H9 (cell line): Measurements from ENCODE around the gene FREM2. TPM values are rescaled to one million over a fixed set of nuclear protein-coding genes. Genes with fewer than 3 reads are reported as not detected.

Experiments used
- DNase-seq: peaks from one replicate; pipeline ENCODE4 v3.0.0-alpha.2; 2017
- H2AFZ ChIP-seq: one replicate; pipeline ENCODE4 v1.6.1; 2013; ENCODE audit warnings: mild to moderate bottlenecking, low read length, control low read depth, moderate library complexity
- H2AK5ac ChIP-seq: 2 replicates; pipeline ENCODE4 v1.6.1; 2013; ENCODE audit warnings: low read length, control low read depth, mixed read lengths; ENCODE audit not compliant: insufficient read length
- H2BK120ac ChIP-seq: one replicate; pipeline ENCODE4 v1.6.1; 2013; ENCODE audit warnings: low read depth, mild to moderate bottlenecking, low read length, control low read depth, inconsistent platforms; ENCODE audit not compliant: poor library complexity, severe bottlenecking
- H2BK12ac ChIP-seq: 2 replicates; pipeline ENCODE4 v1.6.1; 2013; ENCODE audit warnings: low read length, control low read depth, mixed read lengths, low read depth; ENCODE audit not compliant: insufficient read length
- H2BK15ac ChIP-seq: 2 replicates; pipeline ENCODE4 v1.6.1; 2013; ENCODE audit warnings: low read depth, low read length, control low read depth
- H2BK20ac ChIP-seq: one replicate; pipeline ENCODE4 v1.6.1; 2013; ENCODE audit warnings: low read depth, mild to moderate bottlenecking, low read length, control low read depth, inconsistent platforms; ENCODE audit not compliant: poor library complexity, severe bottlenecking
- H2BK5ac ChIP-seq: 2 replicates; pipeline ENCODE4 v1.6.1; 2013; ENCODE audit warnings: low read length, control low read depth, mixed read lengths; ENCODE audit not compliant: insufficient read length
- H3K14ac ChIP-seq: 2 replicates; pipeline ENCODE4 v1.6.1; 2013; ENCODE audit warnings: low read length, control low read depth; ENCODE audit not compliant: insufficient read depth
- H3K18ac ChIP-seq: 2 replicates; pipeline ENCODE4 v1.6.1; 2013; ENCODE audit warnings: low read depth, mild to moderate bottlenecking, mixed read lengths, low read length, control low read depth; ENCODE audit not compliant: insufficient read length
- H3K23ac ChIP-seq: 2 replicates; pipeline ENCODE4 v1.6.1; 2013; ENCODE audit warnings: low read length, control low read depth, mixed read lengths, low read depth; ENCODE audit not compliant: insufficient read length
- H3K23me2 ChIP-seq: 2 replicates; pipeline ENCODE4 v1.6.1; 2013; ENCODE audit warnings: low read depth, mild to moderate bottlenecking, mixed read lengths, low read length, control low read depth; ENCODE audit not compliant: insufficient read length, poor library complexity, severe bottlenecking
- H3K27ac ChIP-seq: 2 replicates; pipeline ENCODE4 v1.5.1; 2013; ENCODE audit warnings: low read length, control low read depth, mixed read lengths, low read depth; ENCODE audit not compliant: insufficient read length
- H3K27me3 ChIP-seq: 2 replicates; pipeline ENCODE4 v1.6.1; 2013; ENCODE audit warnings: low read length, control low read depth, inconsistent platforms; ENCODE audit not compliant: insufficient read depth
- H3K4ac ChIP-seq: 2 replicates; pipeline ENCODE4 v1.6.1; 2013; ENCODE audit warnings: low read depth, mild to moderate bottlenecking, control low read depth, inconsistent platforms, low read length, moderate library complexity
- H3K4me1 ChIP-seq: 2 replicates; pipeline ENCODE4 v1.6.1; 2013; ENCODE audit warnings: low read length, control low read depth, inconsistent platforms; ENCODE audit not compliant: insufficient read depth
- H3K4me2 ChIP-seq: 2 replicates; pipeline ENCODE4 v1.6.1; 2013; ENCODE audit warnings: low read length, control low read depth, mixed read lengths; ENCODE audit not compliant: insufficient read length, insufficient read depth
- H3K56ac ChIP-seq: 2 replicates; pipeline ENCODE4 v1.6.1; 2013; ENCODE audit warnings: low read depth, mild to moderate bottlenecking, mixed read lengths, low read length, control low read depth; ENCODE audit not compliant: insufficient read length
- H3K79me1 ChIP-seq: 2 replicates; pipeline ENCODE4 v1.6.1; 2013; ENCODE audit warnings: low read depth, mild to moderate bottlenecking, moderate library complexity, low read length, control low read depth, inconsistent platforms; ENCODE audit not compliant: insufficient read depth, poor library complexity, severe bottlenecking
- H3K79me2 ChIP-seq: 2 replicates; pipeline ENCODE4 v1.6.1; 2013; ENCODE audit warnings: low read length, control low read depth, inconsistent platforms; ENCODE audit not compliant: insufficient read depth
- H3K9ac ChIP-seq: 2 replicates; pipeline ENCODE4 v1.6.1; 2013; ENCODE audit warnings: low read length, control low read depth, mixed read lengths; ENCODE audit not compliant: insufficient read length; ENCODE audit errors: extremely low read depth
- H3K9me3 ChIP-seq: one replicate; pipeline ENCODE4 v1.6.1; 2013; ENCODE audit warnings: low read depth, low read length, inconsistent platforms; ENCODE audit not compliant: control insufficient read depth
- H3T11ph ChIP-seq: one replicate; pipeline ENCODE4 v1.6.1; 2013; ENCODE audit warnings: mild to moderate bottlenecking, low read length, control low read depth, inconsistent platforms
- H4K20me1 ChIP-seq: one replicate; pipeline ENCODE4 v1.6.1; 2013; ENCODE audit not compliant: control insufficient read depth, insufficient read length, insufficient read depth
- H4K5ac ChIP-seq: 2 replicates; pipeline ENCODE4 v1.6.1; 2013; ENCODE audit warnings: low read depth, mild to moderate bottlenecking, mixed read lengths, low read length, control low read depth; ENCODE audit not compliant: insufficient read length
- H4K8ac ChIP-seq: replicated peaks from 2 replicates; pipeline ENCODE4 v1.6.1; 2013; ENCODE audit warnings: low read length, control low read depth, mixed read lengths, low read depth; ENCODE audit not compliant: insufficient read length
- H4K91ac ChIP-seq: 2 replicates; pipeline ENCODE4 v1.6.1; 2013; ENCODE audit warnings: low read depth, mild to moderate bottlenecking, moderate library complexity, mixed read lengths, low read length, control low read depth; ENCODE audit not compliant: insufficient read length
- H3K27ac Mint-ChIP-seq, 3 experiments: 2 replicates in 2 of 3; 3 replicates in 1 of 3; pipeline ENCODE4 v1.8.0; 2020 to 2021; ENCODE audit warnings: mixed read lengths in 3 of 3, mild to moderate bottlenecking in 1 of 3, moderate library complexity in 1 of 3
- H3K27me3 Mint-ChIP-seq: 2 replicates; pipeline ENCODE4 v1.8.0; 2021; ENCODE audit warnings: low read depth, mild to moderate bottlenecking, moderate library complexity, mixed read lengths
- H3K36me3 Mint-ChIP-seq, 3 experiments: 2 replicates in 2 of 3; 3 replicates in 1 of 3; pipeline ENCODE4 v1.8.0; 2020 to 2021; ENCODE audit warnings: low read depth in 3 of 3, mixed read lengths in 3 of 3; ENCODE audit not compliant: insufficient read depth in 1 of 3
- H3K4me1 Mint-ChIP-seq, 2 experiments: 2 replicates each; pipeline ENCODE4 v1.8.0; 2020; ENCODE audit warnings: mixed read lengths in 2 of 2
- H3K4me3 Mint-ChIP-seq, 2 experiments: 2 replicates in 1 of 2; 3 replicates in 1 of 2; pipeline ENCODE4 v1.8.0; 2020 to 2021; ENCODE audit warnings: mild to moderate bottlenecking in 2 of 2, mixed read lengths in 2 of 2, moderate library complexity in 1 of 2
- H3K9me3 Mint-ChIP-seq, 2 experiments: 2 replicates in 1 of 2; 3 replicates in 1 of 2; pipeline ENCODE4 v1.8.0; 2020; ENCODE audit warnings: mild to moderate bottlenecking in 2 of 2, mixed read lengths in 2 of 2, moderate library complexity in 1 of 2
- WGBS: extraction: QIAGEN DNeasy Blood & Tissue Kit; methylation state at CpG from one replicate; pipeline ENCODE4 v1.1.7; 2013; ENCODE audit warnings: missing lambda C conversion rate, low lambda C conversion rate, mixed read lengths; ENCODE audit not compliant: insufficient read length; ENCODE audit errors: extremely low coverage; 5-methylcytosine and 5-hydroxymethylcytosine counted together
- total RNA-seq: library from RNA; stranded (reverse); gene quantifications from 2 replicates; pipeline ENCODE4 v1.2.1, GENCODE V29; 2021
- TF ChIP-seq, protein P1 (sequence below): fragments of 200-600 bp; sonication (generic); conservative IDR thresholded peaks from 3 replicates; pipeline ENCODE4 v1.8.0; 2021; ENCODE audit warnings: antibody characterized with exemption, mild to moderate bottlenecking

Gene FREM2
- total RNA-seq, 1 experiment from 2014 or later = 16.0 TPM

DNA sequence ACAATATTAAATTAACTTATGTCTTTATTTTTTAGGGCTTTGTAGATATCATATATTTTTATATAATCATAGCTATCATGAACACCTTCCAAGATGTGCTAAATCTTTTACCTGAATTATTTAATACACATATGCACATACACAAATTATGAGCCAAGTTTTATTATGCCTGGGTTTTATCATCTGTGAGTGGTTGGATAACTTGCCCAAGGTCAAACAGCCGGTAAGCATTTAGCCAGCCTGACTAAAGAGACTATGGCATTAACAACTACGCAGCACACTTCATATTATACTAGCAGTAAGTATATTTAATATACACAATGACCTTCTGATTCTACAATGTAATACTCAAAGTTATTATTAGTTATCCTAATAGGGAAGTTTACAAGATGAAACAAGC is 132.7 kb downstream of the FREM2 start:
- no peaks in the 10 kb centered on the region for H3K23me2 ChIP-seq
- H3K4me1 ChIP-seq = no peaks in the 10 kb centered on the region
- H3K4me2 ChIP-seq = no peak overlapping the region
- Mint-ChIP-seq H3K27ac (no peak overlapping the region), H3K27me3 (no peaks in the 10 kb centered on the region), H3K4me3 (no peak overlapping the region), H3K9me3 (no peaks in the 10 kb centered on the region), H3K4me1 (peaks cover 5 to 10% of the 10 kb centered on the region in 2 experiments), H3K36me3 (no peaks in the 10 kb centered on the region)
- no peaks in the 10 kb centered on the region for H4K20me1 ChIP-seq
- H3K79me1 ChIP-seq = no peaks in the 10 kb centered on the region
- H3K9ac ChIP-seq = no peak overlapping the region
- H2BK5ac ChIP-seq = no peak overlapping the region
- no peaks in the 10 kb centered on the region for H3K79me2 ChIP-seq
- no peak overlapping the region for H4K5ac ChIP-seq
- TF ChIP-seq, protein P1, sequence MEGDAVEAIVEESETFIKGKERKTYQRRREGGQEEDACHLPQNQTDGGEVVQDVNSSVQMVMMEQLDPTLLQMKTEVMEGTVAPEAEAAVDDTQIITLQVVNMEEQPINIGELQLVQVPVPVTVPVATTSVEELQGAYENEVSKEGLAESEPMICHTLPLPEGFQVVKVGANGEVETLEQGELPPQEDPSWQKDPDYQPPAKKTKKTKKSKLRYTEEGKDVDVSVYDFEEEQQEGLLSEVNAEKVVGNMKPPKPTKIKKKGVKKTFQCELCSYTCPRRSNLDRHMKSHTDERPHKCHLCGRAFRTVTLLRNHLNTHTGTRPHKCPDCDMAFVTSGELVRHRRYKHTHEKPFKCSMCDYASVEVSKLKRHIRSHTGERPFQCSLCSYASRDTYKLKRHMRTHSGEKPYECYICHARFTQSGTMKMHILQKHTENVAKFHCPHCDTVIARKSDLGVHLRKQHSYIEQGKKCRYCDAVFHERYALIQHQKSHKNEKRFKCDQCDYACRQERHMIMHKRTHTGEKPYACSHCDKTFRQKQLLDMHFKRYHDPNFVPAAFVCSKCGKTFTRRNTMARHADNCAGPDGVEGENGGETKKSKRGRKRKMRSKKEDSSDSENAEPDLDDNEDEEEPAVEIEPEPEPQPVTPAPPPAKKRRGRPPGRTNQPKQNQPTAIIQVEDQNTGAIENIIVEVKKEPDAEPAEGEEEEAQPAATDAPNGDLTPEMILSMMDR = no peak
- H2BK120ac ChIP-seq = no peak overlapping the region
- no peak for DNase-seq
- no peak overlapping the region for H3K18ac ChIP-seq
- no peaks in the 10 kb centered on the region for H3K27me3 ChIP-seq
- no peak overlapping the region for H3T11ph ChIP-seq
- H2AFZ ChIP-seq = no peak overlapping the region
- H3K4ac ChIP-seq = no peak overlapping the region
- H2BK15ac ChIP-seq = no peak overlapping the region
- no peak overlapping the region for H4K8ac ChIP-seq
- H3K56ac ChIP-seq = no peak overlapping the region
- H2AK5ac ChIP-seq = no peak overlapping the region
- WGBS = no CpG with 5 or more reads among the region's 2 CpGs
- no peak overlapping the region for H2BK20ac ChIP-seq
- no peaks in the 10 kb centered on the region for H3K9me3 ChIP-seq
- H3K27ac ChIP-seq = no peak overlapping the region
- no peak overlapping the region for H3K23ac ChIP-seq
- H4K91ac ChIP-seq = no peak overlapping the region
- no peak overlapping the region for H3K14ac ChIP-seq
- no peak overlapping the region for H2BK12ac ChIP-seq
